Stimulated activated CD4-positive, alpha-beta T cell treated with anti-CD3 and anti-CD28 coated beads, Interleukin-2, amount 100 ng/mL, for 24 hours (primary cell): Measurements from ENCODE around the gene AUTS2.

Experiments
- DNase-seq, 2 donors: peaks; one replicate each; pipeline ENCODE4 v3.0.0-alpha.2; 2020

Gene AUTS2

GRCh38 chr7:70415179-70415972 is 817.1 kb downstream of the AUTS2 start:
- no peak for DNase-seq

DNA sequence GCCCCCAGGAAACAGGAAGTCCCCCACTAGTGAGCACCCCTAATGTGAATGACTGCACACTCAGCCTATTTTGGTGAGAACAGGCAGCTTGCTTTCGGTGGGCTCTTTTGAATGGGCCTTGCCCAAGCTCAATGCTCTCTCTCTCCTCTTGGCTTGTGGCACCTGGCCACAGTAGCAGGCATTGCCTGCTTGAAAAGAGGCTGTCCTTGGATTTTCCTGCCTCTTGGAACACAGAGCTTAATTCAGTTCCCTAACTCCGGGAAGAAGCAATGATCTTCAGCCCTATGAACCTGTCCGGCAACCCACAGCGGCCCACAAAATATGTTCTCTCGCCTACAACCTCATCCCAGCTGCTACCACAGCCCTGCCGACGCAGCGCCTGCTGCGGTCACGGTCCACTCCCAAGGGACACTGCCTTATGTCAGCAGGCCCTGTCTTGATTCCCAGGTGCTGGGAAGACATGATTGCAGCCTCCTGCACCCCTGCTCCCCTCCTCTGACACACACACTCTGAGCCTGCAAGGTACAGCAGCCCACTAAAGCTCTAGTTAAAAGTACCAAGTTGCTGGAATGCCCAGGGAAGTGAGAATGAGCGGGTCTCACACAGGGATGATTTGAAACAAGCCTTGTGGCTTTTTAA is 818.2 kb downstream of the AUTS2 start:
- DNase-seq, result no peak

- no peak for DNase-seq
These were observed 818.8 kb downstream of the AUTS2 start for GRCh38 chr7:70416986-70417655.

GRCh38 chr7:70419526-70420380 is 821.5 kb downstream of the AUTS2 start:
- no peak for DNase-seq

DNA sequence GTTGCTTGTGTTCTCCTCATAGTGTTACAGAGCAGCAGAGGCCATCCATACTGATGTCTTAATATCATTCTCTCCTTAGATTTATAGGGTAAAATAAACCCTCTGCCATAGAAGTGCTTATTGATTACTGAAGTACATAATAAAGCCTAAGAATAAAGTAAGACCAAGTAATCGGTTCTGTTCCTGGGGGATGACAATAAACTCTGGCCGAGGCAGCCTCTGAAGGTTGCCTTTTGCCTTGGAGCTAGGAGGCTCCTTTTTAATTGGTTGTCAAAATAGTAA is 822.0 kb downstream of the AUTS2 start:
- DNase-seq, result no peak

DNA sequence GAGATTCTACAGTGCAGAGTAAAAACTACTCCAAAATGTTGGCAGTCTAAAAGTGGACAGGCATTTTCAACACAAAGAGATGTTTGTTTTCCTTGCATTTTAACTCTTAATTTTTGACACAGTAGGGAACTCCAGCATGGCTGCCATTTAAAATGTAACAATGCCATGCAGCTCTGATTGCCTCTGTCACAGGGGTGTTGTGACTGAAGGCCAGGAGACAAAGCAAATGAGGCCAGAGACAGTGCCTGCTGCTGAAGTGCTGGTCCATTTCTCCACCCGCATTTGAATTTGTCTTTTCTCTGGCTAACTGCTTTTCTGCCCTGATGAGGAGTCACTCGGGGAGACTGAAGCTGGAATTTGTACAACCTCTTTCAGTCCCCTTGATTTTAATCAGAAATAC is 823.0 kb downstream of the AUTS2 start:
- DNase-seq, result no peak

- no peak for DNase-seq
These were observed 828.1 kb downstream of the AUTS2 start for GRCh38 chr7:70426249-70426880.

- DNase-seq, result no peak
These were observed 834.3 kb downstream of the AUTS2 start for GRCh38 chr7:70432567-70433001.

GRCh38 chr7:70434376-70434775 is 836.1 kb downstream of the AUTS2 start:
- no peak for DNase-seq

GRCh38 chr7:70434821-70435220 is 836.5 kb downstream of the AUTS2 start:
- no peak for DNase-seq

DNA sequence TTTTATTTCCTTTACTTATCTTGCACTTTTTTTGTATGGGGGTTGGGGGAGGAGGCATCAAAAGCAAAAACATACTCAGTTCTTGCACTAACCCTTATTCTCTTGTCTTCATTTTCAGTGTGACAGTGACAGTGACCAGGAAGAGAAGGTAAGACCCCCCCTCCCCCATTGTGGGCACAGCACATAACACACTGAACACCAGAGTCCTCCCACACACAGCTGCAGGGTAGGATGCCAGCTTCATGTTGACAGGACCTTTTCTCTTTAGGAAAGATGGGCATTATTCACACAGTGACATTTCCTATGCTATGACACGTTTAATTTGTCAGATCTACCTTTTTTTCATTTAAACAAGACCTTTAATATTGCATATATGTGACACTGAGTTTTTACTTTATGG is 837.4 kb downstream of the AUTS2 start:
- DNase-seq, result no peak

DNA sequence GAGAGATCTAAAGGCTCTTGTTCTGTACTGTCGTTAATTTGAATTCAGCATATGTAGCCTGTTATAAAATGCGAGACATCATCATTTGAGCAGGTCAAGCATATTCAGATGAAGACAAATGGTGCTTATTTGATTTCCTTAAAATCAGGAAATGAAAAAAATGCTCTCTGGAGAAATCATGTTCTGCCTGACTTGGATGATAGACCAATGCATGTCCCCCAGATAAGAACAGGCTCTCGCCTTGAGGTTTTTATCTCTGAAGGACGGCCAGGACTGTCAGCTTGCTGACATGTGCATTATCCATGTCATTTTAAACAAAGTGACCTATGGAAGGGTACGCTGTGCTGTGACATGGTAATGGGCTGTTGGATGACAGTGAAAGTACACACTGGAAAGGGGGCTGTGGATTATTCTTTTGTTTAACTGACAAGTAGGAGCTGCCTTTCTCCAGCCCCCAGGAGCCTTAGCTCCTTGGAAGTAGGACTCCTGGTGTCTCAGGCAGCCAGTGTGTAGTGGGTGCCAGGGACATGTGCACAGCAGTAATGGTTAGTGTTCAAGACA is 838.6 kb downstream of the AUTS2 start:
- DNase-seq, result no peak

DNA sequence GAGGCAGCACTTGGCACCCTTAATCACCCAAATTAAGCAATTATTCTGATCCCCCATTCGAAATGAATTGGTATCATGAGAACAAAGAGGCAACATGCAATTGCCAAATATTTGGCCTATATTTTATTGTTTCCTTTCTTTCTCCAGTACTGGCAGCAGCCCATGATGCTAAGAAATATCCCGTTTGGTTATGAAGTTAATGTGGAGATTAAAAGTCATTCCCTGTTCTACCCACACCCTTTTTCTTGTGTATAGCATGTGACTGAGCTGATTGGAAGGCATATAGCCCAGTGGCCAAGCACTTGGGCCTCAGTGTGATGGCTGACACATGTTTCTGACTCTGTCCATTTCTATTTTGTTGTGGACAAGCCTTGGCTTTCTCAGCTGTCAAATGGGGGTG is 841.4 kb downstream of the AUTS2 start:
- no peak for DNase-seq

- no peak for DNase-seq
These were observed 848.3 kb downstream of the AUTS2 start for GRCh38 chr7:70446448-70447143.

- no peak for DNase-seq
These were observed 850.1 kb downstream of the AUTS2 start for GRCh38 chr7:70448312-70448906.

GRCh38 chr7:70450731-70451130 is 852.5 kb downstream of the AUTS2 start:
- DNase-seq, result no peak

- DNase-seq, result no peak
These were observed 857.6 kb downstream of the AUTS2 start for GRCh38 chr7:70455925-70456324.

DNA sequence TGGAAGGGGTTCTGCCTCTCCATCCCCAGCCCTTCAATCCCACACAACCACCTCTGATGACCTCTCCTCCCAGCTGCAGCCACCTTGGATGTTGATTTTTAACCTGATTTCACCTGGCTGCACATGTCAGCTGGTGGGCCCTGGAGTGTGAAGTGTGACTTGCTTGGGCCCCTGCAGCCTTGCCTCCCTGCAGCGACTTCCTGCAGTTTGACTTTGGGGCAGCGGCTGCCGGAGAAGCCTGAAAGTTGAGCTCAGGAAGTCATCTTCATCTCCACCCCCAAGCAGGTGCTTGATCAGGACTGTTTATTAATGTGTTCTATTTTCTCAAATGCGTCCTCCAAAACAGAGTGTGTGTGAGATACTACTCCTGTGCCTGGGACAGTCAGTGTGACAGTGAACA is 858.4 kb downstream of the AUTS2 start:
- DNase-seq, result peak in 1 of 2 donors; percentile 5

DNA sequence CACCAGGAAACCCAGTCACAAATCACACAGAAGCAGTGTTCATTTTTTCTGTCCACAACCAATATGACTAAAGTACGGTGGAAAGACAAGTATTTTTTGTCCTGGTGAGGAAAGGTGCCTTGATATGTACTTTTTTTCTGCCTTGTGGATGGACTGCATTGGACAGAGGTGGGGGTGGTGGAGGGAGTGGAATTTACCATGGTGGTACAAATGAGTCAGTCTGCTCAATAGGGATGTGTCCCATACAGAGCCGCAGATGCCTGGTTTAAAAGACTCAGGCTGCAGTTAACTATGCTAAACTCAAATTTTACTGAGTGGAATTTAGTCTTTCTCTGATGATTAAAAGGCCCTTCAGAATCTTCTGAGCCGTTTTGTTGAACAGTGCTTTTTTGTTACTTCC is 859.2 kb downstream of the AUTS2 start:
- DNase-seq, result no peak

- no peak for DNase-seq
These were observed 859.8 kb downstream of the AUTS2 start for GRCh38 chr7:70457883-70458680.

- no peak for DNase-seq
These were observed 860.5 kb downstream of the AUTS2 start for GRCh38 chr7:70458745-70459144.
